SK-N-SH treated with all-trans-retinoic acid at 6 μM for 48 hours (cell line): ENCODE data around the gene MANBA.

Experiments used
- ARNTL ChIP-seq: fragments of 450-650 bp; formaldehyde crosslinking; IDR thresholded peaks from 2 replicates; pipeline ENCODE4 v1.5.0; 2020; ENCODE audit warnings: low read depth, mild to moderate bottlenecking, moderate library complexity, borderline replicate concordance
- BACH2 ChIP-seq: fragments of 250-450 bp; sonication (Bioruptor Pico); IDR thresholded peaks from 2 replicates; pipeline ENCODE4 v1.9.0; 2021; ENCODE audit warnings: mild to moderate bottlenecking, borderline replicate concordance
- CSDC2 ChIP-seq: fragments of 250-450 bp; sonication (Bioruptor Pico); IDR thresholded peaks from 2 replicates; pipeline ENCODE4 v1.5.0; 2020; ENCODE audit warnings: mild to moderate bottlenecking, moderate library complexity
- ESRRG ChIP-seq: fragments of 250-450 bp; sonication (Bioruptor Pico); IDR thresholded peaks from 2 replicates; pipeline ENCODE4 v1.6.1; 2021; ENCODE audit warnings: mild to moderate bottlenecking
- GLIS3 ChIP-seq: fragments of 250-450 bp; sonication (Bioruptor Pico); IDR thresholded peaks from 2 replicates; pipeline ENCODE4 v1.5.0; 2020; ENCODE audit warnings: mild to moderate bottlenecking, moderate library complexity
- ISL1 ChIP-seq: fragments of 250-450 bp; sonication (Bioruptor Pico); IDR thresholded peaks from 2 replicates; pipeline ENCODE4 v2.1.2; 2022; ENCODE audit warnings: mild to moderate bottlenecking, moderate library complexity
- SNAI2 ChIP-seq: fragments of 250-450 bp; sonication (Bioruptor Pico); IDR thresholded peaks from 2 replicates; pipeline ENCODE4 v1.5.0; 2020; ENCODE audit warnings: mild to moderate bottlenecking, moderate library complexity
- TCF4 ChIP-seq: fragments of 250-450 bp; sonication (Bioruptor Pico); IDR thresholded peaks from 2 replicates; pipeline ENCODE4 v1.8.0; 2021; ENCODE audit warnings: mild to moderate bottlenecking, moderate library complexity, borderline replicate concordance
- ZFP3 ChIP-seq: fragments of 250-450 bp; sonication (Bioruptor Pico); IDR thresholded peaks from 2 replicates; pipeline ENCODE4 v1.5.0; 2020; ENCODE audit warnings: mild to moderate bottlenecking, moderate library complexity
- ZFP30 ChIP-seq: fragments of 450-650 bp; formaldehyde crosslinking; IDR thresholded peaks from 2 replicates; pipeline ENCODE4 v1.5.0; 2022; ENCODE audit warnings: mild to moderate bottlenecking, moderate library complexity
- ZNF565 ChIP-seq: fragments of 450-650 bp; formaldehyde crosslinking; conservative IDR thresholded peaks from 2 replicates; pipeline ENCODE4 v1.5.0; 2020; ENCODE audit warnings: low read depth, mild to moderate bottlenecking, moderate library complexity
- ZNF70 ChIP-seq: fragments of 450-650 bp; formaldehyde crosslinking; IDR thresholded peaks from 2 replicates; pipeline ENCODE4 v1.5.0; 2020; ENCODE audit warnings: mild to moderate bottlenecking, moderate library complexity
- ZNF8 ChIP-seq: fragments of 450-650 bp; formaldehyde crosslinking; IDR thresholded peaks from 2 replicates; pipeline ENCODE4 v1.5.0; 2020; ENCODE audit warnings: mild to moderate bottlenecking, moderate library complexity
- TF ChIP-seq, protein P1 (sequence below): fragments of 250-450 bp; sonication (Bioruptor Pico); IDR thresholded peaks from 2 replicates; pipeline ENCODE4 v1.5.1; 2020; ENCODE audit warnings: low read depth, mild to moderate bottlenecking, moderate library complexity

DNA sequence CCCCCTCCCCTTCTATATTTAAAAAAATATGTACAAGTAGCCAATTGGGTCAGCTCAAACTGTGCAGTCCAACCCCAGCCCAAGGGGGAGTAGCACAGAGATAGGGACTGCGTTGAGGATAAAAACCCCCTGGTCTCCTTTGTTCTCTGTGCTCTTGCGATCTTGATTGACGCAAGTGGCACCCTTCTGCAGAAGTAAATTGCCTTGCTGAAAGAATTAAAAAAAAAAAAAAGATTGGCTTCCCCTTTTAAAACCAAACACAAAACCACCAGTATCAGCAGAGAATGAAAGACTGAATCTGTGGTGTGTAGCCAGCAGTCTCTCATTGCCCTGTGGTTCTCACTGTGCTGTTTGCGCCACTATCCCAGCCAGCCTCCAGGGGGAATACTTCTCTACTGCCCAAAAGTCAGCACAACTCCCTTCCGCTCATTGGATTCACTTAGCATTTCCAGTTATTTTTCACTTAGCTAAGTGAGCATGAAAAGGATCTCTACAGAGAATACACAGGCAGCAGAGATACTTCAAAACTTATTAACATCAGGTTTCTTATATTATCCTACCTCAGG lies 29.7 kb downstream of the MANBA start:
- TF ChIP-seq ZFP3 (CRISPR knock-in tag), result no peak
- TF ChIP-seq ZNF70, result no peak
- TF ChIP-seq, protein P1, sequence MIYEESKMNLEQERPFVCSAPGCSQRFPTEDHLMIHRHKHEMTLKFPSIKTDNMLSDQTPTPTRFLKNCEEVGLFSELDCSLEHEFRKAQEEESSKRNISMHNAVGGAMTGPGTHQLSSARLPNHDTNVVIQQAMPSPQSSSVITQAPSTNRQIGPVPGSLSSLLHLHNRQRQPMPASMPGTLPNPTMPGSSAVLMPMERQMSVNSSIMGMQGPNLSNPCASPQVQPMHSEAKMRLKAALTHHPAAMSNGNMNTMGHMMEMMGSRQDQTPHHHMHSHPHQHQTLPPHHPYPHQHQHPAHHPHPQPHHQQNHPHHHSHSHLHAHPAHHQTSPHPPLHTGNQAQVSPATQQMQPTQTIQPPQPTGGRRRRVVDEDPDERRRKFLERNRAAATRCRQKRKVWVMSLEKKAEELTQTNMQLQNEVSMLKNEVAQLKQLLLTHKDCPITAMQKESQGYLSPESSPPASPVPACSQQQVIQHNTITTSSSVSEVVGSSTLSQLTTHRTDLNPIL (CRISPR knock-in tag), result no peak
- TF ChIP-seq TCF4 (CRISPR knock-in tag), result no peak
- no peak for TF ChIP-seq SNAI2 (CRISPR knock-in tag)
- no peak for TF ChIP-seq ZNF565 (CRISPR knock-in tag)
- TF ChIP-seq ISL1 (CRISPR knock-in tag), result no peak
- TF ChIP-seq ARNTL (CRISPR knock-in tag), result no peak
- TF ChIP-seq CSDC2 (CRISPR knock-in tag), result no peak
- TF ChIP-seq ZFP30 (CRISPR knock-in tag), result no peak
- no peak for TF ChIP-seq ZNF8 (CRISPR knock-in tag)
- TF ChIP-seq BACH2 (CRISPR knock-in tag), result no peak
- no peak for TF ChIP-seq GLIS3 (CRISPR knock-in tag)
- TF ChIP-seq ESRRG (CRISPR knock-in tag), result no peak
